Jurkat, Clone E6-1 (cell line): ENCODE measurements around the gene FGF9.

Source experiments
- DNase-seq: peaks from one replicate; pipeline ENCODE4 v3.0.0-alpha.2; 2011; ENCODE audit warnings: low read depth, low spot score
- H3K4me3 ChIP-seq: 2 replicates; pipeline ENCODE4 v1.5.1; 2011; ENCODE audit warnings: mild to moderate bottlenecking, low read length, control low read depth, moderate library complexity

Gene FGF9

DNA sequence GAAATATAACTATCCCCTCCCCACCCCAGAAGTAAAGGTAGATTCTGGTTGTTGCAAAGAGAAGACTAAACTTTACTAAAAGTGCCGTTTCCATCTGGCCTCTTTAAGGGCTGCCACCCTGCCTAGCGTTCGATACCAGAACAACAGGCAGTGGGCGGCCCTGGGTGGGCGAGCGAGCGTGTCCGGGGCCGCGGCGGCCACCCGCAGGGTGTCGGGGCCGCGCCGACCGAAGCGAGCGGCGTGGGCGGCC, 2.6 kb downstream of the FGF9 start:
- DNase-seq: peak; percentile 60
- peak overlapping the region; percentile 84 for H3K4me3 ChIP-seq

DNA sequence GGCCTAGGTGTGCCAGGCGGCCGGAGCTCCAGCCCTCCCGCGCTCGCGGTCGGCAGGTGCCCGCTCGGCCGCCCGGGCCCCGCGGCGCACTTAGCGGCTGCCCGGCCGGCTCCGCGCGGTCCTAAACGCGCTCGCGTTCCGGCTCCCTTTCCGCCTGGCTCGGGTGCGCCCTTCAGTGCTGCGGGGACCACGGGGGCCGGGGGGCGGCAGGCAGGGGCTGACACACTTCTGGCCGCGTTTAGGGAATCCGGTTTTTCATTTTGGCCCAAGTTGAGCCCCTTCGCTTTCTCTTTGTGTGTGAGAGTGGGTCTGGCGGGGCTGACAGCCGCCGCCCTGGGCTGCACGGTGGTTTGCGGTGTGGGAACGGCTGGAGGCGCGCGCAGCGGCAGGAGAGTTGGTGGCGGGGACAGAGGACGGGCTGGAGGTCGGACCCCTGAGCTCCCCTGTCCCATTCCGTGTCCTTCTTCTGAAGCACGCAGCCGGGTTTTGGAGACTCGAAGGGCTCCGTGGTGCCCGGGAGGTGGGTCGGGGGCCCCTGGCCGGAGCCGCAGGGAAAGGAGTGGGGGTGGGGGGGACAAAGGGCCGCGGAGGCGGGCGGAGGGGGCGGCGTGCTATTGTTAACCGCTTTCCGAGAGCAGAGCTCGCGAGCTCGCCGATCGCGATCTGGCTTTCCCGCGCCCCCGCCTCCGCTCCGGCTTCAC, 3.1 kb downstream of the FGF9 start:
- DNase-seq: no peak

DNA sequence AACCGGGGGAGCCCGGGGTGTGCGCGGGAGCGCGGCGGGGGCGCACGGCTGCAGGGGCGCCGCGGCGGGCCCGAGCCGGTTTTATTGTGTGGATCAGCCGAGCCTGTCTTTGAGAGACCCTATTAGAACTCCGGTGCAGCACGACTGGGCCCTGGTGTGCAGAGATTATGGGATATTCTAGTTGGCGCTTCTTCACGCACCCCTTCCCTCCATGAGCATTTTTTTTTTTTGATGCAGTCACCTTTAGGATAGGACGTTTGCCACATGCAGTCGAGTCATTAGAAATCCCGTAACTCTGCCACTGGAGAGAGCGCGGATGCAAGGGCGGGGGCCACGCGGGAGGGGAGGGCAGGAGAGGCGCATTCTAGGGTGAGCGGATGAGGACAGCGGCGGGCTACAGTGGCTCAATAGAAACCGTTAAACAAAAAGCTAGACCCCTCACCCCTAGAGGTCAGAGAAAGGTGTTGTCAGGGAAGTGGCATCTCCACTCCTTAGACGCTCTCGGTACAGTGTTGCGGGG, 3.7 kb downstream of the FGF9 start:
- peak overlapping the region; percentile 84 for H3K4me3 ChIP-seq
- no peak for DNase-seq

More for the DNA sequence above, 3.1 kb downstream of the FGF9 start:
- peak overlapping the region; percentile 84 for H3K4me3 ChIP-seq

DNA sequence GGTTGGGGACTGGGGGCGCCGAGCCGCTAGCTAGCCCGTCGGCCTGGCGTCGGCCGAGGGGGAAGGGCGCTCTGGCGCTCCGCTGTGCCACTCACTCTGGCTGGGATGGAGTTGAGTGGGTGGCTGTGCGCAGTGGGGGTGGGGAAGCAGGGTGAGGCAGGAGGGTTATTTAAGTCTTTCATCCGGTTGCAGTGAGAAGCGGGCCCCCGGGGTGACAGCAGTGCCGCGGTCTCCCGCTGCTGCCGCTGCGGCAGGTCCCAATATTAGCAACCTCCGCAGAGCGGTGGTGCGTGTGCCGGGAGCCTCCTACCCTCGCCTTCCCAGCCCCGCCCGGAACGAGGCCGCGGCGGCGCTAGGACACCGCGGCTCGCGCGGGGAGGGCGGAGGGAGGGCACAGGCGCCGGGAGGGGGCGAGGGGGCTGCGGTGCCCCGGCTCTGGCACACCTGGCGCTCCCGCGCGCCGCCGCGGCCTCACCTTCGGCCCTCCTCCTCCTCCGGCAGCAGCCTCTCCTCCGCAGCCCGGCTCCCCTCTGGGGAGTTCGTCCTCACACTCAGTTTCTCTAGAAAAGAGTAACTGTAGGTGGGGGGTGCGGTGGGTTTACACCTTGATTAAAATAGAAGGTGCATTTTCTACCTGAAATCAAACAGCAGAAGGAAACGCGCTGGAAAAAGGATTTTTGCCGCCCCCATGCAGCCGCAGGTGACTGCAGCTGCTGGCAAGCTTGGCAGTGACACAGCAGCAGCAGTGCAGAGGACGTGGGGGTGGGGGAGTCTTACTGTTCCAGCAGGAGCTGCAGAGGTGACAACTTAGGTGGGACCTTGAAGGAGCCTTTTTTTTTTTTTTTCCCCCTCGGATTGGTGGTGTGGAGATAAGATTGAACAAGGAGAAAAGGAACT, 4.5 kb downstream of the FGF9 start:
- DNase-seq: peak; percentile 72
- peak overlapping the region; percentile 84 for H3K4me3 ChIP-seq

DNA sequence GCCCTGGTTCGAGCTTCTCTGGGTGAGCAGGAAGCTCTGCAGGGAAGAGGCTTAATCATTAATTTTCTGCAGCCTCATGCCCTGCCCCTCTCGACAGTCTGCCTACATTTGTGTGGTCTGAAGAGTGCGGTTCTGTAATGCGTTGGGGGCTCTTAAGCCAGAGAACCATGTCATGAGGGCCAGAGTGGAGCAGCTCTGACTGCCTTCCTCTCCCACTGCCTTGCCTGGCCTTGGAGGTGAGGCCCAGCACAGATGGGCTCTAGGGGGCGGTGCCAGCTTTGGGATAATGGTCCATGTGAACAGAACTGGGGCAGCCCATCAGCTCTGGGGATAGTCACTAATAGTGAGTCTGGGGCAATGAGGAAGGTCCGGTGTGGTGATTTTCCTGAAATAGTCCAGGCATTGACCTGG, 5.7 kb downstream of the FGF9 start:
- H3K4me3 ChIP-seq: no peak overlapping the region
- DNase-seq: no peak

DNA sequence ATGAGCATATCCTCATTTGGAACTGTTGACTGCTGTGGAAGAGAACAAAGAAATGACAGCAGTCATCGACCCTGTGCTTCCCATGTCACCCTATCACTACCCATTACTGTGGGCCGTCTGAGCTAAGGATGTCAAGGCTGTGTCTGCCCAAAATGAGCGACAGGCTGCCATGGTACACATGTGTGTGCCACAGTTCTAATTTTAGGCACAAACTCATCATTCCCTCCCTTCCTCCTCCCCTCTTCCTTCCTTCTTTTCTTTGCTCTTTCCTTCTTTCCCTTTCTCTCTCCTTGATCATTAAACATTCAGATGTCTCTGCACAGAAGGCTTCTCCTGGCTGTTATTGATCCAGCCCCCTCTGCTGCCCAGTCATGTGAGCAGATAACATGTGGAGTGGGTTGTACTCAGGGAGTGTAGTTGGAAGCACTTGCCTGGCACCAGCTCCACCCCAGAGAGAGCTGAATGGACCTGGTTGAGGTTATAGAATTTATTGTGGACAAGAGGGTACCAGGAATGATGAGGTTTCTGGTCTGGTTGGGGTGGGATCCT, 6.3 kb downstream of the FGF9 start:
- no peak overlapping the region for H3K4me3 ChIP-seq
- no peak for DNase-seq

DNA sequence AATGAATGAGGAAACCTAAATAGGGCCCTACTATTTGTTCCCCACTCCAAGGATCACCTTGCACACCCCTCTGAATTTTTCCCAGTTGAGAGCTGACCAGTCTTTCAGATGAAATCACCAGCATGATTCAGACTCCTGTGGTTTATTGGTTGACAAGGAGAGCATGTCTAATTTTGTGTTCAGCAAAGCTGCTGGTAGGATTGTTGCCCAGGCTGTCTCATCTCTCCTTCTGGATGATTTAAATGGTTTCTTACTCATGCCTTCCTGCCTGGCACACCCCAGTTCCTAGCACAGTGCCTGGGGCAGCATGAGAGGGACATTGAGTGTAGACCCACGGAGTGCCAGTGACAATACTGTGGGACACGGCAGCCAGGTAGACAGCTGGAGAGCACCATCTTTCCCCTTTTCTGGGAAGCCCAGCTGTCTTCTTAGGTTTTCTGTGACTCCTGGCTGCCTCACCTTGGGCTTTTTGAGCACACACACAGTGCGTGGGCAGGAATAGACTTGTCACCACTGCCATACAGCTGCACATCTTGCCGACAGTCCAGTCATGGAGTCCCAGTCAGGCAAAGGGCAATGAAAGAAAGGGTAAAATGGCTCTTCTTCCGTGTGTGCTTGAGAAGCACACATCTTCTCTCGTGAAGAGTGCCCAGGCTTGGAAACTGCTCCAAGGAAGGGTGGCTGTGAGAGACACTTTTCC, 12.3 kb downstream of the FGF9 start:
- no peak overlapping the region for H3K4me3 ChIP-seq

DNA sequence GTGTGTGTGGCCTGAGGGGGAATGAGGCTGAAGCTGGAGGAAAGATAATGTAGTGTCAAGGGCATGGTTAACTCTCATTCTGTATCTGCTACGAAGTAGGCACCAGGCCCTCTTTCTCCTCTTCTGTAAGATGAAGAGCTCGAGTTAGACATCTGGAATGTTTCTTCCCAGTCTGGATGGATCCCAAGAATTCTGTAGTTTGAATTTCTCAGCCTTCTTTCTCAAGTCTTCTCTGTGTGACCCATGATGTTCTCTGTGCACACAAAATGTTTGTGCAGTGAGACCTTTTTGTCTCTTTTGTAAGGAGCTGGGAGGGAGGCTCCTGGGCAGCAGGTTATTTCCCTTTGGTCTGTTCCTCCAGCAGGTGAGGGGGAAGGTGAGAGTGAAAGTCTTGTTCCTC, 13.7 kb downstream of the FGF9 start:
- H3K4me3 ChIP-seq: no peak overlapping the region

More for the DNA sequence above, 12.3 kb downstream of the FGF9 start:
- DNase-seq: no peak

DNA sequence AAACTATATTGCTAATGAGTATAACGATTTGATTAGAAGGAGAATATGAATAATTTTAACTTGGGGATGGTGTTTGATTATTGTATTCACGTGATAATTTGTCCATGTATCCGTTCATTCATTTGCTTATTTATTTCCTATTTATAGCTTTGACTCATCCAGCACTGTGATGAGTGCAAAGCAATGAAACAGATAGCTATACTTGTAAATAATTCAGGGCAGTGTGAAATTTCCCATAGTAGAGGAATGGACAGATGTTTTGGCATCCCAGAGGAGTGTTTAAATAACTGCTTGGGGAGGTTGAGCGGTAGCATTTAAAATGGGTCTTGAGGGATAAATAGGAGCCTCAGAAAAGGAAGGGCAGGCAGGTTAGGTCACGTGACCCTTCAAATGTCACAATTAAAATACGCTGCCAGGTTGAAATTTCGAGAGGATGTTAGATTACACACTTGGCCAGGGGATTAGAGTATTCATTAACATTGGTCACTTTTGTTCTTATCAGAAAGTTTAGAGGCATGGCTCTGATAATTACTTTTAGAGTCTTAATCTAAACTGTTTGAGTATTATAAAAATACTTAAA, 14.7 kb downstream of the FGF9 start:
- H3K4me3 ChIP-seq: no peak overlapping the region
- DNase-seq: no peak

More for the DNA sequence above, 13.7 kb downstream of the FGF9 start:
- DNase-seq: no peak

DNA sequence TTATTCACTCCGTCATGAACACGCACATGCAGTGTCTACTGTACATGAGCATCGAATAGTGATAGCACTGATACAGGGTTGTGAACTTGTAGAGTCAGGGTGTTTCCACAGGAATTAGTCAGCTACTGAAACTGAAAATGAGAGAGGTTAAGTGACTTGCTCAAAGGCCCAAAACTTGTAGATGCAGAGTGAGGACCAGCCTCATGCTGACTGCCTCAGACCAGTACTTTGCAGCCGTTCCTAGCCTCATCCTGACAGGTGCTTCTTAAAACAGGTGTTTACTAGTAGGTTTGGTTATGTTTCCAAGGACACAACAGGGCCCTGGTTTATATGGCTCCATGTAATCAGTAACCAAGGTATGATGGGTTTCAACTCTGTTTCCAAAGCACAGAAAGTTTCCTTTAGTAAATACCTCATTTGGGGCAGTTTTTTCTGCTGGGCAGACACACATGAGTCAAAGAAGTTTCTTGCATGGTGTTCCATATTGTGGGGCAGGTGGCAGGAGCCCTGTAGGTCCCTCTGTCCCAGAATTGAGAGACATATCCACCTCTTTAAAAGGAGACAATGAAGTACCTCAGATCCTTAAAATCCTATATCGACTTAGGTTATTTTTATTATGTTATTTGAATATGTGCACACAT, 16.0 kb downstream of the FGF9 start:
- DNase-seq: no peak
- H3K4me3 ChIP-seq: no peak overlapping the region

DNA sequence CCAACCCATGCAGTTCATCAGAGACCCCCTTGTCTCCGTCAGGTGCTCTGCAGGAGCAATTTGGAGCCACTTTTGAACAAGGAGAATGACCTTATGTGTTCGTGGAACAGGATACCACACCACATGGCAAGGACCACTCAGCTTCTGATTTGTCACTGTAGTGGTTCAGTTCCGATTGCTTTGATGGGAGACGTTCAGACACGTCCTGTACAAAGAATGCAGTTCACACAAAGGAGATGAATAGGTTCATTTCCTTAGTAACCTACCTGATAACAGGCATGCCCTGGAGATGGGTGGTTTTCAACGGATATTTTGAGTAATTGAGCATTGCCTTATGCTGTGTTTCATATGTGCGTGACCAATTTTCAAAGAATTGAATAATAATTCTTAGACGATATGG, 17.2 kb downstream of the FGF9 start:
- no peak overlapping the region for H3K4me3 ChIP-seq
- DNase-seq: no peak

DNA sequence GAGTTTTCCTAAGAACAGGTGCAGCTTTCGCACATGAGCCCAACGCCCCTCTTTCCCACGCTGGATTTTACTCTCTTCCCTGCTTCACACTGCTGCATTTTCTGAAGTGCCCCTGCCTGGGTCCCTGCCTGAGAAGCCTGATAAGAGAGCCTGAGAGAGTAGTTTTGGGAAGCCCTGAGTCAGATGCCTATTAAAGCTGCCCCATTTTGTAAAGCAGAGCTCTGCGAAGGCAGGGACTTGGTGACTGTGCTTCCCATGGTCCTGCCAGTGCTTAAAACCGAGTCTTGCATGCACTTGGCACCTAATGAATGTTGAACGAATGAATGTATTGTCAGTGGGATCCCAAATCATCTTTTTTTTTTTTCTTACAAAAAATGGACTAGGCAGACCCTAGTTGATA, 18.2 kb downstream of the FGF9 start:
- no peak overlapping the region for H3K4me3 ChIP-seq
- no peak for DNase-seq

DNA sequence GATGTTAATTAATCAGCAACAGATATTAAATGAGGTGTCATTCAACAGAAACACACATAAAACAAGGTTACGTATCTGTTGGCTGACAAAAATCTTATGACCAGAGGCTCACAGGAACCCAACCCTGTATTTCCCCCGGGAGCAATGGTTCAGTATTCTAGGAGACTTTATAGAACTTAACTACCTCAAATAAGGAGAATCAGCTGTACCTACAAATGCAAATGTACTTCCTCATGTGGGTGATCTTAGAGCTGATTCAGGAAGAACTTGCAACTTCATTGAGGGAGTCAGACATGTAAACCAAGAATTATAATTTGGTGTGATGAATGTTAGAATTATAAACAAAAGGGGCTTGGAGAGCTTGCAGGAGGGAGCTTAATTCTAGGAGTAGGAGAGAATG, 20.1 kb downstream of the FGF9 start:
- DNase-seq: no peak
- H3K4me3 ChIP-seq: no peak overlapping the region

DNA sequence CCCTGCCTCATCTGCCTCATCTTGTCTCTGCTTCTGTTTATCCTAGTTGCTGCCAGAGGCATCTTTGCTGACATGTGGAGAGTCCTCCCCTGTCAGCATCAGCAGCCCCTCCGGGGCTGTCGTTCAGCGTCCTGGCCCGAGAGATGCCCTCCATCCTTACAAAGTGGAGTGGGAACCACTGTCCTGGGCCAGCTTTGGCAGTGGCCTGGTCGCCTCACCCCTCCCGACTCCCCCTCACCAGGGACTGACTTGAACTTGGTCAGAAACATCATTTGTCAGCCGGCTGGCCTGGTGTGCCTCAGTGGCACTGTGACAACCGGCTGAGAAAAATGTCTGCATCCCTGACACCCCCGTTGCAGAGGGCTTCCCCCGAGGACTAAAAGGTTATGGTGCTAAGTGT, 20.6 kb downstream of the FGF9 start:
- no peak for DNase-seq
- H3K4me3 ChIP-seq: no peak overlapping the region

DNA sequence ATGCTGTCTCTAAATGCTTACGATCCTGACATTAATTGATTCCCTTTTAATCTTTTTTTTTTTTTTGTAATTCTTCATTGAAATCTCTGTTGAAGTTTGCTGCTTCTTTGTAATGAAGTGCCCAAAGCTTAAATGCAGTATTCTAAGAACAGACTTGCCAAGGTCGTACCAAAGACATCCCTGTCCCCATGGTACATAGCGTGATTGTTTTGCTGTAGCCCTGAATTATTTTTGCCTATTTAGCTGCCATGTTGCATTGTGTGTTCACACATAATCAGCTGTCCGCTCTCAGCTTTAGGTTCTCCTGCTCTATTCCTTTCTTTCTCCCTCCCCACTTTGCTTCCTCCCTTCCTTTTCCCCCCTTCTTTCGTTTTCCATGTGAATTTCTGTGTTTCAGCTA, 21.1 kb downstream of the FGF9 start:
- no peak overlapping the region for H3K4me3 ChIP-seq
- DNase-seq: no peak

DNA sequence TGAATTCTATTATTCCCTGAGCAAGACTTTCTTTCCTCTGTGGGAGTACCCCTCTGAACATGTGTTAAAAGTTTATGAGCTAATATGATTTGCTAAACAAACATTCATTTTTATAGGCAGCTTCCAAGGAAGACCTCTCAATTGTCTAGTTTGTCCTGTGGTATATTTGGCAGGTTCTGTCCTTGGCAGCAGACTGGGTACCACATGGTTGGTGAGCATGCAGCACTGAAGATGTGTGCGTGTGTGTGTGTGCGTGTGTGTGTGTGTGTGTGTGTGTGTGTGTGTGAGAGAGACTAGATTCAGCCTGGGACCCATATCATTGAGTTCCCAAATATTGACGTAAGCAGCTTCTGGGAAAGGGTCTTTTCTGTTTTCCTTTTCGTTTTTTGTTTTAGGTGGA, 24.0 kb downstream of the FGF9 start:
- DNase-seq: no peak

DNA sequence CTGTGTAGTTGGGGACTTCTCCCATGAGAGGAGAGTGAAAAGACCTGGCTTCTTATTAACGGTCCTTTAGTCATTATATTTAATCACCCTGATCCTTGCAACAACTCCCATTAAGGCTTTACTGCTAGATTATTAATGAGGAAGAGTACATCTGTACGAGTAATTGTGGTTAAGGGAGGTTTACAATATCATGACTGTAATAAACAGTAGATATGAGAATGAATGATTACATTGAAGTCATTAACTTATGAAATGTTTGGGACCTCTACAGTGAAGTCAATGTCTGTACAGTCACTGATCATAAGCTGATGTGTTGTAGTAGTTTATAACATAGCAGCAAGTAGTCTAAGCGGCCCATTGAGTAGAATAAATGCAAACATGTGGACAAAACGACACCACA, 24.7 kb downstream of the FGF9 start:
- DNase-seq: no peak
- H3K4me3 ChIP-seq: no peak overlapping the region

More for the DNA sequence above, 24.0 kb downstream of the FGF9 start:
- H3K4me3 ChIP-seq: no peak overlapping the region

DNA sequence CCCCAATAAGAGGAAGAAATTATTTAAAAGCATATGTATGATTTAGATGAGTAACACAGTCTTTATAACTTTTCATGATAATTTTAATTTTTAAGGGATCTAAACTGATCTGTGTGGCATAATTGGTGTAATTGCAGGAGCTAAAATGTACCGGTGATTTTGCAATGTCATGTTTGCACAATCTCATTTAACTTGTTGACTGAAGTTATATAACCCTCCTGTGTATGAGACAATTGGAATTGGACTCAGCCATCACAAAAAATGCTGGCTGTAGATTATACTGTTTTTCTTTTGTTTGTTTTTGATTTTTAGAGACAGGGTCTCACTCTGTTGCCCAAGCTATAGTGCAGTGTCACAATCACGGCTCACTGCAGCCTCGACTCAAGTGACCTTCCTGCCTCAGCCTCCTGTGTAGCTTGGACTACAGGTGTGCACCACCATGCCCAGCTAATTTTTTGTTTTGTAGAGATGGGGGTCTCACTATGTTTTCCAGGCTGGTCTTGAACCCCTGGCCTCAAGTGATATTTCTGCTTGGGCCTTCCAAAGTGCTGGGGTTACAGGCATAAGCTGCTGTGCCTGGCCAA, 26.1 kb downstream of the FGF9 start:
- DNase-seq: no peak
- H3K4me3 ChIP-seq: no peak overlapping the region
